ENCODE measurements around the gene TUBD1.
"Not testable (repeated sequence)": the region's sequence is repeated elsewhere in the genome, so short reads cannot be mapped to it uniquely, and the experiment has no call there.

Gene TUBD1

DNA sequence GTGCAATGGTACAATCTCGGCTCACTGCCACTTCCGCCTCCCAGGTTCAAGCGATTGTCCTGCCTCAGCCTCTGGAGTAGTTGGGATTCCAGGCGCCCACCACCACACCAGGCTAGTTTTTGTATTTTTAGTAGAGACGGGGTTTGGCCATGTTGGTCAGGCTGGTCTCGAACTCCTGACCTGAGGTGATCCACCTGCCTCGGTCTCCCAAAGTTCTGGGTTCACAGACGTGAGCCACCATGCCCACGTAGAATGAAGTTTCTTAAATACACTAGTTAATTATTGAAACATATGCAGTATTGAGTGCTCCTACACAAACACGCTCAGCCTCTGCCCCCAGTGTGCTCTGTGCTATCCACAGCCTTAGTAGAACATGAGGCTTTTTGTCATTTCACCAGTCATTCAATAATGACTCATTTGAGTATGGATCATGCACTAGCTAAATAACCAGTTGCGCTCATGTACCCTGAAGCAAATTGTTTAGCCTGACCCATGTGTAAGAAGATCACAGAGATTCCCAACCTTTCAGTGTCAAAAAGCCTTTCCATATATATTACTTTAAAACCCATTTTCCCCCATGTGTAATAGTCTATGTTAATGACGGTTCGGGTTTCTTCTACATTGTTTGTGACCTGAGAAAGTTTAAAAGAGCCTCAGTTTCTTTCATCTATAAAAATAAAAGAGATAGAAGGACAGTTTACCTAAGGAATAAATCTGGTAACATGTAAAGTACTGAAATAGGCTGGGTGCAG, 49.7 kb downstream of the TUBD1 start:
- DNase-seq, result peak; percentile 30

DNA sequence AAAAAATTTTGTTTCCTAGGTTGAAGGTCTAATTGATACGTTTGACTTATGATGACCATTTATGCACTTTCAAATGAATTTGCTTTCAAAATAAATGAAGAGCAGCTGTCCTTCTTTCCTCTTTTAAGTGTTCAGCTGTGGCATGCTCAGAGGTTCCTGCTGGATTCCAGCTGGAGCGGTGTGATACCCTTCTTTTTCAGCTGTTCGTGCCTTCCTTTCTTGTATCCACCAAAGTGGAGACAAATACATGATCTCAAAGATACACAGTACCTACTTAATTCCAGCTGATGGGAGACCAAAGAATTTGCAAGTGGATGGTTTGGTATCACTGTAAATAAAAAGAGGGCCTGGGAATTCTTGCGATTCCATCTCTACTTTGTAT, 50.9 kb downstream of the TUBD1 start:
- DNase-seq, result not testable (repeated sequence)

DNA sequence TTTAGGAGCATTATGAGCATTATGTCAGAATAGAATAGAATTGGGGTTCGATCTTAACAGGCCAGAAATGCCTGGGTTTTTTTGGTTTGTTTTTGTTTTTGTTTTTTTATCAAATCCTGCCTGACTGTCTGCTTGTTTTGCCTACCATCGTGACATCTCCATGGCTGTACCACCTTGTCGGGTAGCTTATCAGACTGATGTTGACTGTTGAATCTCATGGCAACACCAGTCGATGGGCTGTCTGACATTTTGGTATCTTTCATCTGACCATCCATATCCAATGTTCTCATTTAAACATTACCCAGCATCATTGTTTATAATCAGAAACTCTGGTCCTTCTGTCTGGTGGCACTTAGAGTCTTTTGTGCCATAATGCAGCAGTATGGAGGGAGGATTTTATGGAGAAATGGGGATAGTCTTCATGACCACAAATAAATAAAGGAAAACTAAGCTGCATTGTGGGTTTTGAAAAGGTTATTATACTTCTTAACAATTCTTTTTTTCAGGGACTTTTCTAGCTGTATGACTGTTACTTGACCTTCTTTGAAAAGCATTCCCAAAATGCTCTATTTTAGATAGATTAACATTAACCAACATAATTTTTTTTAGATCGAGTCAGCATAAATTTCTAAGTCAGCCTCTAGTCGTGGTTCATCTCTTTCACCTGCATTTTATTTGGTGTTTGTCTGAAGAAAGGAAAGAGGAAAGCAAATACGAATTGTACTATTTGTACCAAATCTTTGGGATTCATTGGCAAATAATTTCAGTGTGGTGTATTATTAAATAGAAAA, 51.5 kb downstream of the TUBD1 start:
- not testable (repeated sequence) for DNase-seq

DNA sequence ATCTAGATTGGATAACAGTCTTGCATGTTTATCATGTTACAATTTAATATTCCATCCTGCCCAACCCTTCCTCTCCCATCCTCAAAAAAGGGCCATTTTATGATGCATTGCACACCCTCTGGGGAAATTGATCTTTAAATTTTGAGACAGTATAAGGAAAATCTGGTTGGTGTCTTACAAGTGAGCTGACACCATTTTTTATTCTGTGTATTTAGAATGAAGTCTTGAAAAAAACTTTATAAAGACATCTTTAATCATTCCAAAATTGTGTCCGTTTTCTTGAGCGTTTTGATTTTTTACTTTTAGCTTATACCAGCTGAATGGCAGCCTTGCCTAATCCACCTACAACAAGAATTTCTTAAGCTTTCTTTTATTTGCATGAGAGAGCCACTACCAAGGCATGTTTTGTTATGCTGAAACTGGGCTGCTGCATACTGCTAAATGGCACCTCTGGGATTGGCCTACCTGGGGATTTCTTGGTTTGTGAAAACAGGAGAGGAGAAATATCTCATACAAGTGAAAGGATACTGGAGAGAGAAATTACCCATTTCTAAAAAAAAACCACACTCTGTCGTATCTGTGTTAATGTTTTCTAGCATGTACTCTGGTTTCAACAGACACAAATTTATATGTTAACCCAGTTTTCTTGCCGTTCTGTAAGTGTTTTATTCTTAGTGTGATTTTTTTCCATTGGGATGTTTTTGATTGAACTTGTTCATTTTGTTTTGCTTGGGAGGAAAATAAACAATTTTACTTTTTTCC, 52.2 kb downstream of the TUBD1 start:
- no peak for DNase-seq

DNA sequence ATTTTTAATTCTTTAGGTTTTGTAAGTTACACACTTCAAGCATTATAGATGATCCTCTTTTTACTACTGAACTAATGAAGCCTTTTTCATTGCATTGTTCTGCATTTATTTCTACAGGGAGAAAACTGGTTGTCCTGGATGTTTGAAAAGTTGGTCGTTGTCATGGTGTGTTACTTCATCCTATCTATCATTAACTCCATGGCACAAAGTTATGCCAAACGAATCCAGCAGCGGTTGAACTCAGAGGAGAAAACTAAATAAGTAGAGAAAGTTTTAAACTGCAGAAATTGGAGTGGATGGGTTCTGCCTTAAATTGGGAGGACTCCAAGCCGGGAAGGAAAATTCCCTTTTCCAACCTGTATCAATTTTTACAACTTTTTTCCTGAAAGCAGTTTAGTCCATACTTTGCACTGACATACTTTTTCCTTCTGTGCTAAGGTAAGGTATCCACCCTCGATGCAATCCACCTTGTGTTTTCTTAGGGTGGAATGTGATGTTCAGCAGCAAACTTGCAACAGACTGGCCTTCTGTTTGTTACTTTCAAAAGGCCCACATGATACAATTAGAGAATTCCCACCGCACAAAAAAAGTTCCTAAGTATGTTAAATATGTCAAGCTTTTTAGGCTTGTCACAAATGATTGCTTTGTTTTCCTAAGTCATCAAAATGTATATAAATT, 53.0 kb downstream of the TUBD1 start:
- no peak for DNase-seq

DNA sequence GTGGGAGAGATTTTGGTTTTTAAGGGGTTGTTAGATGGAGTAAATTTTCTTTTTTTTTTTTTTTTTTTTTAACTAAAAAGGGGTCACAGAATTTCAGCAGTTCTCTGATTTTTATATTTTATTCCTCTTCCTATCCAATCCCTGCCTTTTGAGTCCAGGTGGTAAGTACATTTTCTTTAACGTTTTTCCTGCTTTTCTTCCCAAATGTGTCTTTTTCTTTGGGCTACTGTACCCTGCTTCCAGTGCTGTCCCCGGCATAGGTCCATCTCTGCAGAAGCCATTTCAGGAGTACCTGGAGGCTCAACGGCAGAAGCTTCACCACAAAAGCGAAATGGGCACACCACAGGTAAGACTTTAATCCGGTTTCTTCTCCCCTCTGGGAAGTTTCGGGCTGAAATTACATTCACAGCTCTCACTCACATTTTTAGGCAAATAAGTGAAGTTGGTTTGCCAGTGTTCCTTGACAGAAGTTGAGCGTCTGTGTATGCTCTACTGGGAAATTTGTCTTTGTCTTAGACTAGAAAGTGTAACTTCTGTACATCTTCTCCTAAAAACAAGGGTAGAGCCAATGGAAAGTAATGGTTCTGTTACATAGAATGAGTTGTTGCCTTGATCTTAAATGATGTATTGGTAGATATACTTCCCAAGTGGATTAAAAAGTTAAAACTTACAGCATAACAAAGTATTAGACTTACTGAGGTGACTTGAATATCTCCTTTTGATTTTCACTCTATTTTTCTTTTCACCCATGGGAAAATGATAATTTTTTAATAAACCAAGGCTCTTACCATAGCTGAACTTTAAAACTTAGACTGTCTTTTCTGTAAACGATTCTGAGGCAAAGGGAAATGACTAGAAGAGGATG, 54.5 kb downstream of the TUBD1 start:
- no peak for DNase-seq

DNA sequence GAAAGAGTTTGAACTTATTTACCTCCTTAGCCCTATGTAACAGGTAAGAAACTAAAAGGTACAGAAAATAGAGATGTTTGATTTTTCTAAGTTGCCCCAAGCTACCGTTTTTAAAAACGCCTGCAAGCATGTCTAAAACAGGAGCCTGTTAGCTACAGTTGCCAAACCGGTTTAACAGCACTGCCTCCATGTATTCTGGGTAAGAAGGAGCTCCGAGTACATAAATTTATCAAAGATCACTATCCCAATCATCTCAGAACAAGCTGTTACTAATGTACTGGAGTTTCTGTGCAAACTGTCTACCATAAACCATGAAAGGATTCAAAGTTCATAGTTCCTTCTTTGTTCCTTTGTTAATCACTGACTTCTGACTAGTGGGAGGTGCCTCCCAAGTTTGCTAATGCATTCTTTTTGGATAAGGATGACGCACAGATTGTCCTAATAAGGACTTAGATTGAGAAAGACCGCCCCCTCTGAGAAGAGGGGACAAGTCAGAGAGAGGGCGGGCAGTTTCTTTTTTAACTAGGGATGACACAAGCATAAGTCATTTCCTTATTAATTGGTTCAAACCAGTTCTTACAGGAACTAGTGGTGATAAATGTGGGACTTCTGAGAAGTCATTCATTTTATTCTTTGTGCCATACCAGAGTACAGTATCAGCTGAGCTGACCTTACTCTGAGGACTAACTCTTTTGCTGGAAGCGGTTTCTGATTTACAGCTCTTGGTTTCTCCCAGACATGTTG, 55.3 kb downstream of the TUBD1 start:
- peak; percentile 99 for DNase-seq

DNA sequence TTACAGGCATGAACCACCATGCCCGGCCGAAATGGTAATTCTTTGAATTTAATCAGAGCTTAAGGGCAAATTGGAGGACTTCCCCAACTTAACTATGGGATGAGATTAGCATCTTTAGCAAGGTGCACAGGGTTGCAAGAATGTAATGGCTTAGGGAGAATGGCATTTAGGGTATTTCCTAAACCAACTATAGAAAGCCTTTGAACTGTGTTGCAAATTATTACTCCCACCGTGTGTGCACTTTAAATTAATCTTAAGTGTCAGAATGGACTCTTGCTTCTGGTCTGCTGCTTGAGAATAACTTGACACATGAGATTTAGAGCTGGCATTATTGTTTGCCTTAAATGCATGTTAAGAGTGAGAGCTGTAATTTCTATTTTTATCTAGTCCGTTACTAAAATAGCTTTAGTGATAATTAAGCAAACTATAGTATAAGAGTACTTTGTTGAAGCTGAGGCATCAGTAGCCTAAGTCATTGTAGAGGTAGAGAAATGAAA, 59.8 kb downstream of the TUBD1 start:
- DNase-seq, result no peak

DNA sequence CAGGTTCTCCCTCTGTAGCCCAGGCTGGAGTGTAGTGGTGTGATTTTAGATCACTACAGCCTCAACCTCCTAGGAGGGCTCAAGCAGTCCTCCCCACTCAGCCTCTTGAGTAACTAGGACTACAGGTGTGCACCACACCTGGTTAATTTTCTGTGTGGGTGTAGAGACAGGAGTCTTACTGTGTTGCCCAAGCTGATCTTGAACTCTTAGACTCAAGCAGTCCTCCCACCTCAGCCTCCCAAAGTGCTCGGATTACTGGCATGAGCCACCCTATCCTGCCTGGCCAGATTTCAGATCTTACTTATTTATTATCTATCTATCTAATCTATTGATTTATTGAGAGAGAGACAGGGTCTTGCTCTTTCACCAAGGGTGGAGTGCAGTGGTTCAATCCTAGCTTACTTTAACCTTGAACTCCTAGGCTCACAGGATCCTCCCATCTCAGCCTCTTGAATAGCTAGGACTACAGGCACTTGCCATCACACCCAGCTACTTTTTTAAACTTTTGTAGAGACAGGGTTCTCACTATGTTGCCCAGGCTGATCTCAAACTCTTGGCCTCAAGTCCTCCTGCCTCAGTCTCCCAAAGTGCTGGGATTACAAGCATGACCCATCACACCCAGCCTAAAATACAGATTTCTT, 61.8 kb downstream of the TUBD1 start:
- DNase-seq, result no peak

DNA sequence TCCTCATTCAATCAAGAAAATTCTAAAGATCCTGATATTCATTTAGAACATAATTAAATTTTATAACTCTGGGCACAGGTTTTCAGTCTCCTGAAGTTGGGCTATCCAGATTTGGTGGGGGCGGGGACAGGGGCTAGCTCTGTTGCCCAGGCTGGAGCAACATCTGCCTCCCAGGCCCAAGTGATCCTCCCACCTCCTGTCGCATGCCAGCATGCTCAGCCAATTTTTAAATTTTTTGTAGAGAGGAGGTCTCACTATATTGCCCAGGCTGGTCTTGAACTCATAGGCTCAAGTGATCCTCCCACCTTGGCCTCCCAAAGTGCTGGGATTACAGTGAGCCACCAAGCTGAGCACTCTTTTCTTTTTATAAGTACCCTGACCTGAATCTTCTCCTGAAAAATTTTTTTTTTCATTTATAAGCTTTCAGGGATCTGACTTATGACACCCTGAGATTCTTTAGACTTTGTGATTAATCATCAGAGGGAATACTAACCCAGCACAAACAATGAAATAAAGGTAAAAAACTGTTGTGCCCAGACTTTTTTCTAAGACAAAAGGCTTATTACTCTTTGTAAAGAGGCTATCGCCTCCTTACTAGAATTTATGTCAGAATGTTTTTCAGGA, 62.6 kb downstream of the TUBD1 start:
- no peak for DNase-seq

DNA sequence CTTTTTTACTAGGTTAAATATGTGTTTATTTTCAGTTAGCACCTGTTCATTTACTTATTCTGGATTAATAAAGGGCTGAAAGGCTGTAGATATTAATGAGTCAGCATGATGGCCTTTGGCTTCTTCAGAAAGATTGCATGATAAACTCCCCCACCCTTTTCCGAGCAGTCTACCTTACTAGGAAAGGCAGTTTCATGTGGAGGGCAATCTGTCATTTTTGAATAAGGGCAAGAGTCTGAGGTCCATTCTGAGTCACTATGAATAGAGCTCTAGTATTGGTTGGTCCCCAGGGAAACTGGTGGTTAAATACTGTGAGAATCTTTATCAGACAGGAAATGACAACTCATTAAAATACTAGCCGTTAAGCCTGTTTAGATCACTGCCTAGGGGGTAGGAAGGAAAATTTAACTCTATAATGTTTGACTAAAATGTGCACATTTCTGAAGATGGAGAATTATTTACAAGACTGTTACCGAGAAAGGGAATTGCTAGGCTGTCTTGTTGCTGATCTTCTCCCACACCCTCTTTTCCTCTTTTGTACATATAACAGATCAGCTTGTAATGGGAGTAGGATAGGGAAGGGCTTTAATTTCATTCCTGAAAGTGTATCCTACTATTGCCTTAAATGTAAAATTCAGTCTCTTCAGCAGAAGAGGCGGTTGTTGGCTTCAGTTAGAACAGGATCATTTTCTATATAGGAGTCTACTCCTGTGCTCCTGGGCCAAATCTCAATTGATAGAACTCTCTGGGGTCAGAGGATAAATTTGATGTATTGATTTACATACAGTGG, 63.3 kb downstream of the TUBD1 start:
- DNase-seq, result peak; percentile 98

DNA sequence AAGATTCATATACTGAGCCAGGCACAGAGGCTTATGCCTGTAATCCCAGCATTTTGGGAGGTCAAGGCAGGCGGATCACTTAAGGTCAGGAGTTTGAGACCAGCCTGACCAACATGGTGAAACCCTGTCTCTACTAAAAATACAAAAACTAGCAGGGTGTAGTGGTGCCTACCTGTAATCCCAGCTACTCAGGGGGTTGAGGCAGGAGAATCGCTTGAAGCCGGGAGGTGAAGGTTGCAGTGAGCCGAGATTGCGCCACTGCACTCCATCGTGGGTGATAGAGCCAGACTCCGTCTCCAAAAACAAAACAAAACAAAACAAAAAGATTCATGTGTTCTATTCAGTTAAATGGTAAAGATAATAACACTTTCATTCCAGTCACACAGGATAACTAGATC, 63.9 kb downstream of the TUBD1 start:
- DNase-seq, result not testable (repeated sequence)

DNA sequence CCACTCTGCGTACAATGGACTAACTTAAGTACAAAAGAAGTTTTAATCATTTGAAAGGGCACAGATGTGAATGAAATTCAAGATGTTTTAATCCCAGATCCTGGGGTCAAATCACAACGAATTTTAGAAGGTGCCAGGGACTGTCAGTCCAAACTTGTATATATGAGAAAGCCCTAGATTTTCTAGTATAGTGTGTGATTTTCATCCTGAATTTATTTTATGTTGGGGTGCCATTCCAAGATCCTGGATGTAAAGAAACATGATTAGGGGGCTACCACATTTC, 64.3 kb downstream of the TUBD1 start:
- no peak for DNase-seq

DNA sequence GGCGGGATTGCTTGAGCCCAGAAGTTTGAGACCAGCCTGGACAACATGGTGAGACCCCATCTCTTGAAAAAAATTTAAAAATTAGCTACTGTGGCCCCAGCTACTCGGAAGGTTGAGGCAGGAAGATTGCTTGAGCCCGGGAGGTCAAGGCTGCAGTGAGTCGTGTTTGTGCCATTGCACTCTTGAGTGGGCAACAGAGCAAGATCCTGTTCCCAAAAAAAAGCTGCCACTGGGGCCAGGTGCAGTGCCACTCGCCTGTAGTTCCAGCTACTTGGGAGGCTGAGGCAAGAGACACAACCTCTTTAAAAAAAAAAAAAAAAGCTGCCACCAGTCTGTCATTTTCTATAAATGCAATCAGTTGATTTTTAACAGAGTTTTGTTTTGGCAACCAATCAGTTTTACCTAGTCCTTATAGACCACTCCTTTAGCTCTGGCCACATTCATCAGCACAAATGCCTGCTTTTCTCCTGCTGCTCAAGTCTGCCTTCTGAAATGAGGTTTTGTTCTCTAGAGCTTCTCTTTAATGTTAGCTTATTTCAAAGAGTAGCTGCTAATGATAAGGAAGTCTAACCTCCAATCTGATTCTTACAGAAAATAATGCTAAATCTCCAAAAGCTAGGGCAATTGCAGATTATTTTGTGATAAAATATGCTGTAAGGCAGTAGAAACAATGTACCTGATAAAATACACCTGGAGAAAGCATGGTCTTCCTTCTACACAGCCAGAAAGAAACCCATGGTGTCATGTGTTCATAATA, 64.8 kb downstream of the TUBD1 start:
- no peak for DNase-seq

DNA sequence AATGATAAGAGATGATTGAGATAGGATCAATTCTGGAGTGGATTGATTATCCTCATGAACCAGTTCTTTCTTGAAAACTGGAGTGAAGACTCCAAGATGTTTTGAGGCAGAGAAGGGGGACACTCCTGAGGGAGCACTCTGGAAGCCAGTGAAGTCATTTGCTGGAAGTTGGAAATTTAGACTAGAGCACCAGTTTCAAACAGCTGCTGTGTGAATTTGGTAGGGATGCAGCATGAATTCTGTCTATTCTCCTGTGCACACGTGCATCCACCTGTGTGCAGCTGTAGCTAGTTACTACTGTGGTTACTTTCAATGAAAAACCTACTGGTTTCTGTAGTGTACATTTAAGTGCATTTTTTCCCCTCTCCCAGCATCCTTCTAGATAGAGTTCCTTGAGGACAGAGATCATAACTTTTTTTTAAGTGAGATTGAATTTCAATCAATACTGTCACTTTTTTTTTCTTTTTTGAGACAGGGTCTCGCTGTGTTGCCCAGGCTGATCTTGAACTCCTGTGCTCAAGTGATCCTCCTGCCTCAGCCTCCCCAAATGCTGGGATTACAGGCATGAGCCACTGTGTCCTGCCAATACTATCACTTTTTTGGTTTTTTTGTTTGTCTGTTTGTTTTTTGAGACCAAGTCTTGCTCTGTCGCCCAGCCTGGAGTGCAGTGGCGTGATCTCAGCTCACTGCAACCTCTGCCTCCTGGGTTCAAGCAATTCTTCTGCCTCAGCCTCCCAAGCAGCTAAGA, 65.9 kb downstream of the TUBD1 start:
- DNase-seq, result no peak

DNA sequence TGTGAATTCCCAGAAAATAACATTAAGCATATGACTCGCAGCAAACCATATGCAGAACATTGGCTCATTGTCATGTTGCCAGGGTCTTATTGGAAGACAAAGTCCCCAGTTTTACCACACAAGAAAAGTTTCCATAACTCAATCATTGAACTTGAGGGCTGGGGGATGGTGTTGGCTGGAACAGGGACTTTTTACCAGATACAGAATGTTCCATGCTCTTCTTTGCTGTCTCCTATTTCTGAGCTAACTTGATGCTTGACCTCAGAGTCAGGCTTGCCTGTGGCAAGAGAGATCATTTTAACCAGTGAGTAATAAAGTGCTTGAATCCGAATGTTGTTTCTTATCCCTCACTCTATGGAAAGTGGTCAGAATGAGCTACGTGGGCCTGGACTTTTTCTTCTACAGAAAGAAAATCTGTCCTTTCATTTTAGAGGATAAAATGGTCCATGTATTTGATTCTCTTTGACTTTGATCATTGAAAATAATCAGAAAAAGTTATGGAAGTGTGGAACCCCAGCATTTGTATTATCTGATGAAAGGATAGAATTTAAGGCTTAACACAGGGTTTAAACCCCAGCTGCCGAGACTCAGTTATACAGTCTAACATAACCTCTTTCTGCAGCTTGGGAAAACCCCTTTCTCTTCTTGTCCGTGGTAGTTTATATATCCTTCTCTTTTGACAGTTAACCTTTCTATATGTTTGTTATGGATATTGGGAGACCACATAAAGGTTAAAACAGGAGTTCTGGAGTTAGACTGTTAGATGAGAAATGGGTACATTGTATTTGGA, 67.0 kb downstream of the TUBD1 start:
- no peak for DNase-seq

DNA sequence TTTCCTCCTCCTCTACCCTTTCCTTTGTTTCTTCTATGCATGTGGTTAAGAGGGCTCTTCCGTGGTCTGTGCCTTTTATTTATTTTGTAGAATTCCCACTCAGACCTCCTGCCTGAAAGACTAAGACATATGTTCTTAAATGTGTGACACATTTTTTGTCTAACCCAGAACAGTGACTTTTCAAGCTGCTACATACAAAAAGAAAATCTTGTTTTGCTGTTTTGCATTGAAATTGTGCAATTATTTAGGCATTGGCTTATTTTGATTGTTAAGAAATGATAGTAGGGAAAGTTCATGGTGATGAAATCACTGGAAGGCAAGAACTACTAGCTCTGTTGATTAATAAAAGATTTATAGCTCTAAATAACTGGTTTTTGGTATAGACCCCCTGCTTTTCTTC, 76.8 kb downstream of the TUBD1 start:
- no peak for DNase-seq

All from DMS153 (cell line).